Right cardiac atrium (tissue), 5 donors: ENCODE data around the gene VRTN. TPM values are rescaled to one million over a fixed set of nuclear protein-coding genes. Genes with fewer than 3 reads are reported as not detected.
"Not testable (repeated sequence)": the region's sequence is repeated elsewhere in the genome, so short reads cannot be mapped to it uniquely, and the experiment has no call there.

Experiments used
- ATAC-seq, 2 donors: fragments of 200-7000 bp; cut with Tn5 transposase; one replicate each; pipeline versions ENCODE4 v1.8.0 to v1.9.1; 2020; ENCODE audit warnings: moderate library complexity in 2 of 2, mild to moderate bottlenecking in 1 of 2
- DNase-seq, 3 donors: peaks; one replicate each; pipeline ENCODE4 v3.0.0-alpha.2; 2020
- H3K27ac ChIP-seq: one replicate; pipeline ENCODE4 v1.5.1; 2013; ENCODE audit warnings: mild to moderate bottlenecking, low read length, control low read depth, moderate library complexity
- H3K27me3 ChIP-seq: one replicate; pipeline ENCODE4 v1.6.1; 2013; ENCODE audit not compliant: control insufficient read depth, insufficient read depth
- H3K4me1 ChIP-seq: one replicate; pipeline ENCODE4 v1.6.1; 2013; ENCODE audit warnings: low read length; ENCODE audit not compliant: control insufficient read depth, insufficient read depth
- H3K4me3 ChIP-seq: one replicate; pipeline ENCODE4 v1.5.1; 2013; ENCODE audit warnings: low read length, control low read depth
- H3K9me3 ChIP-seq: one replicate; pipeline ENCODE4 v1.6.1; 2013; ENCODE audit warnings: low read length; ENCODE audit not compliant: control insufficient read depth
- WGBS: extraction: QIAGEN DNeasy Blood & Tissue Kit; methylation state at CpG from one replicate; pipeline ENCODE4 v1.1.7; 2013; 5-methylcytosine and 5-hydroxymethylcytosine counted together
- intact Hi-C, 4 donors: fragments of 100-400 bp; cut with DNase I; formaldehyde crosslinking; loops; one replicate each; pipeline versions ENCODE4 v1.11.0 to v1.14.0; 2022 to 2023
- polyA plus RNA-seq: library from polyadenylated mRNA; stranded (reverse); fragments of 200-250 nt; gene quantifications from one replicate; pipeline ENCODE4 v1.2.3, GENCODE V29; 2013
- total RNA-seq, 4 donors: library from RNA; stranded (reverse); fragmentation: NEBNext Ultra II Directional; extraction: Animal tissue kit (Norgen Biotek cat#: 25700); gene quantifications; one replicate each; pipeline ENCODE4 v1.2.1, GENCODE V29; 2021
- donor health status: healthy with polysubstance abuse.
- donor health status: DM: no; HTN: yes; CAD: no.
- donor health status: DM: no; HTN: no; CAD: no.
- donor health status: DM: no; HTN: yes; CAD: no; lungs with severe emphysema.
- donor health status: DM: yes; HTN: yes; CAD: no.

Gene VRTN
- total and polyA plus RNA-seq, 5 donors = not detected

GRCh38 chr14:74377976-74378690 is 29.9 kb downstream of the VRTN start:
- WGBS = 92% methylated on average over 38 of the region's 38 CpGs
- Histone ChIP-seq H3K9me3 (no peaks in the 10 kb centered on the region), H3K27me3 (no peaks in the 10 kb centered on the region), H3K27ac (no peak overlapping the region), H3K4me1 (no peaks in the 10 kb centered on the region), H3K4me3 (no peak overlapping the region)
- intact Hi-C loops = no loop called here
- DNase-seq (no peak), ATAC-seq (no peak)

- Histone ChIP-seq H3K27ac (no peak overlapping the region), H3K9me3 (no peaks in the 10 kb centered on the region), H3K27me3 (no peaks in the 10 kb centered on the region), H3K4me1 (no peaks in the 10 kb centered on the region), H3K4me3 (no peak overlapping the region)
- intact Hi-C loops = no loop called here
- ATAC-seq (no peak), DNase-seq (no peak)
- 81% methylated on average over 9 of the region's 9 CpGs for WGBS
Observed at GRCh38 chr14:74380172-74380571, 31.9 kb downstream of the VRTN start.

- H3K27ac ChIP-seq = no peak overlapping the region
- no peaks in the 10 kb centered on the region for H3K4me1 ChIP-seq
- WGBS = 83% methylated on average over 13 of the region's 13 CpGs
- no peaks in the 10 kb centered on the region for H3K9me3 ChIP-seq
- no peak overlapping the region for H3K4me3 ChIP-seq
- DNase-seq (no peak), ATAC-seq (no peak)
- intact Hi-C loops = no loop called here
- H3K27me3 ChIP-seq = no peaks in the 10 kb centered on the region
Observed at GRCh38 chr14:74380845-74381244, 32.6 kb downstream of the VRTN start.

- H3K4me1 ChIP-seq, DNase-seq, ATAC-seq, H3K9me3 ChIP-seq, intact Hi-C loops, H3K27ac ChIP-seq, H3K27me3 ChIP-seq, H3K4me3 ChIP-seq: not testable (repeated sequence)
- WGBS = 78% methylated on average over 4 of the region's 10 CpGs
Observed at GRCh38 chr14:74381571-74381970, 33.3 kb downstream of the VRTN start.

GRCh38 chr14:74382231-74382630 is 34.0 kb downstream of the VRTN start:
- intact Hi-C loops = no loop called here
- 89% methylated on average over 4 of the region's 4 CpGs for WGBS
- Histone ChIP-seq H3K27ac (no peak overlapping the region), H3K4me1 (no peaks in the 10 kb centered on the region), H3K9me3 (no peaks in the 10 kb centered on the region), H3K4me3 (no peak overlapping the region), H3K27me3 (peaks cover 3% of the 10 kb centered on the region)
- no peak for DNase-seq
- ATAC-seq = no peak

- Histone ChIP-seq H3K27me3 (peaks cover 3% of the 10 kb centered on the region), H3K9me3 (no peaks in the 10 kb centered on the region), H3K4me1 (no peaks in the 10 kb centered on the region), H3K4me3 (no peak overlapping the region), H3K27ac (no peak overlapping the region)
- WGBS = 62% methylated on average over 7 of the region's 7 CpGs
- DNase-seq (no peak), ATAC-seq (no peak)
- intact Hi-C loops = no loop called here
Observed at GRCh38 chr14:74389980-74390379, 41.7 kb downstream of the VRTN start.

- H3K27ac ChIP-seq = not testable (repeated sequence)
- WGBS = 87% methylated on average over 3 of the region's 3 CpGs
Observed at GRCh38 chr14:74390505-74390904, 42.2 kb downstream of the VRTN start.

GRCh38 chr14:74391479-74391878 is 43.2 kb downstream of the VRTN start:
- no peaks in the 10 kb centered on the region for H3K27me3 ChIP-seq
- no peak for DNase-seq
- no peak overlapping the region for H3K4me3 ChIP-seq
- intact Hi-C loops = no loop called here
- no peaks in the 10 kb centered on the region for H3K9me3 ChIP-seq
- H3K4me1 ChIP-seq = no peaks in the 10 kb centered on the region
- no peak for ATAC-seq
- no peak overlapping the region for H3K27ac ChIP-seq
- 89% methylated on average over 3 of the region's 3 CpGs for WGBS

More at GRCh38 chr14:74390505-74390904, 42.2 kb downstream of the VRTN start:
- H3K4me3 ChIP-seq, intact Hi-C loops, ATAC-seq, H3K4me1 ChIP-seq, H3K9me3 ChIP-seq, DNase-seq, H3K27me3 ChIP-seq: not testable (repeated sequence)

- no peaks in the 10 kb centered on the region for H3K4me1 ChIP-seq
- H3K4me3 ChIP-seq = no peak overlapping the region
- H3K27ac ChIP-seq = no peak overlapping the region
- no peaks in the 10 kb centered on the region for H3K9me3 ChIP-seq
- intact Hi-C loops = no loop called here
- H3K27me3 ChIP-seq = no peaks in the 10 kb centered on the region
- no peak for DNase-seq
- 71% methylated on average over 16 of the region's 16 CpGs for WGBS
- ATAC-seq = no peak
Observed at GRCh38 chr14:74392616-74393570, 44.6 kb downstream of the VRTN start.

GRCh38 chr14:74394549-74394948 is 46.3 kb downstream of the VRTN start:
- DNase-seq (no peak), ATAC-seq (no peak)
- no peaks in the 10 kb centered on the region for H3K4me1 ChIP-seq
- H3K9me3 ChIP-seq = no peaks in the 10 kb centered on the region
- no peaks in the 10 kb centered on the region for H3K27me3 ChIP-seq
- intact Hi-C loops = no loop called here
- WGBS = 48% methylated on average over 2 of the region's 2 CpGs
- no peak overlapping the region for H3K4me3 ChIP-seq
- H3K27ac ChIP-seq = no peak overlapping the region

GRCh38 chr14:74395094-74395493 is 46.8 kb downstream of the VRTN start:
- no peaks in the 10 kb centered on the region for H3K27me3 ChIP-seq
- no peak for DNase-seq
- 54% methylated on average over 4 of the region's 4 CpGs for WGBS

More at GRCh38 chr14:74395094-74395493, 46.8 kb downstream of the VRTN start:
- Histone ChIP-seq H3K9me3 (no peaks in the 10 kb centered on the region), H3K4me1 (no peaks in the 10 kb centered on the region), H3K4me3 (no peak overlapping the region), H3K27ac (no peak overlapping the region)
- intact Hi-C loops = no loop called here
- ATAC-seq = no peak
